GM19452 (cell line): ENCODE data around the gene FGR.

Experiments
- ATAC-seq: cut with Tn5 transposase; IDR thresholded peaks from one replicate; pipeline ENCODE4 v1.9.1; 2021; ENCODE audit not compliant: unreplicated experiment

Gene FGR

DNA sequence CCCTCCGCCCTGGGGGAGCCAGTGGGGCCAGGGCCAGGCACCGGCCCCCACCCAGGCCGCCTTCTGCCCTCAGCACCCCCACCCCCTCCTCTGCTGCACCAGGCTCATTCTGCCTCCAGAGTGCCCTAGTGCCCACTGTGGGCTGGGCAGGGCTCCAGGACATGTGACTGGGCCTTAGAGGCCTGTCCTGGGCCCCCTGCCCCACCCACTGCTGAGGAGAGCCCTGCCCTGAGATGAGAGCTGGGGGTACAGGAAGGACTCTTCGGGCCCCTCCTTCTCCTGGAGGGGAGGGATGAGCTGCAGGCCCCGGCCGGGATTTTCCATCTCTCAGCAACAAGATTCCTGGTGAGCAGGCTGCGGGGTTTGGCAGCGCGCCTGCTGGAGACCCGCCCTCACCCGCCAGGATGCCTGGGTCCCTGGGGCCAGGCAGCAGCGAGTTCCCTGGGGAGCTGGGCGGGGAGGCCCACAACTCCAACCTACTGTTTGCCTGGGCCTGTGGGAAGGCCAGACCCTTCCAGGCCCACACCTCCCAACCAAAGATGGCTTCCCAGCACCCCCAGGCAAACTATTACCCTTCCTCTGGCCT, 45.1 kb downstream of the FGR start:
- ATAC-seq, result no peak

GRCh38 chr1:27589441-27589840, 45.5 kb downstream of the FGR start:
- no peak for ATAC-seq

GRCh38 chr1:27588256-27589232, 46.4 kb downstream of the FGR start:
- ATAC-seq, result no peak

- ATAC-seq, result no peak
These were observed 49.3 kb downstream of the FGR start for GRCh38 chr1:27585684-27586083.

- no peak for ATAC-seq
These were observed 50.5 kb downstream of the FGR start for GRCh38 chr1:27584453-27584852.

- ATAC-seq, result no peak
These were observed 51.5 kb downstream of the FGR start for GRCh38 chr1:27583479-27583878.

DNA sequence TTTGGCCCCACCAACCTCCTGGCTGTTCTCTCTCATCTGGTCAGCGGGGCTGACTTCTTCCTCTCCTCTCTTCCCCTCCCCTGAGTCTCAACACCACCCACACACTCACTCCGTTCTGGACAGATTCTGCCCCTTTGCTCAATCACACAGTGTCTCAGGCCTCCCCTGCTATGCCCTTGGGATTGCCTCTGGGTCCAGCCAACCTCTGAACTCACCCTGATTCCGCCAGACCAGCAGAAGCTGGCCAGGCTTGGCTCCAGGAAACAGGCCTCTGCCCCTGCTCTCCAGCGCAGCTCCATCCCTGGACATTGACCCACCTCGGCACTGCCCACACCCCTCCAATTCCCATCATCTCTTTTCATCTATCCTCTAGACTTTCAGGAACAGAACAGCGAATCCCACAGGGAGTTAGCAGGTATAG, 53.2 kb downstream of the FGR start:
- no peak for ATAC-seq

- no peak for ATAC-seq
These were observed 57.3 kb downstream of the FGR start for GRCh38 chr1:27577504-27578188.

DNA sequence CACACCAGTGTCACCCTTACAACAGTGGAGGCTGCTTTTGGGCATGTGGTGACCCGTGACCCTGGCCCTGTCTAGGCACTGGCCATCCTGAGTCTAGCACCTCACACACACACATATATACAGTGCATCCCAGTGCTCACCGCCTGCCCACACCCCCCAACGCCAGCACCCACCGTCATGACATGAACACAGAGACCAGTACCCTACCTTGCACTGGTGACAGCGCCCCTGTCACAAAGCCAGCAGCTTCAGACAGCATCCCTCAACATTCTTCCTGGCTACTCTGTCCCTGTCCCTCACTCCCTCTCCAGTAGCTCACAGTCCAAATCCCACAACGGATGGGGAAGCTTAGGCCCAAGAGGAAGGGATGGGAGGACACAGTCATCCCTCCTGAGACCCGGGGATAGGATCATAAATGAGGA, 58.2 kb downstream of the FGR start:
- ATAC-seq, result no peak

- no peak for ATAC-seq
These were observed 59.1 kb downstream of the FGR start for GRCh38 chr1:27575840-27576331.

DNA sequence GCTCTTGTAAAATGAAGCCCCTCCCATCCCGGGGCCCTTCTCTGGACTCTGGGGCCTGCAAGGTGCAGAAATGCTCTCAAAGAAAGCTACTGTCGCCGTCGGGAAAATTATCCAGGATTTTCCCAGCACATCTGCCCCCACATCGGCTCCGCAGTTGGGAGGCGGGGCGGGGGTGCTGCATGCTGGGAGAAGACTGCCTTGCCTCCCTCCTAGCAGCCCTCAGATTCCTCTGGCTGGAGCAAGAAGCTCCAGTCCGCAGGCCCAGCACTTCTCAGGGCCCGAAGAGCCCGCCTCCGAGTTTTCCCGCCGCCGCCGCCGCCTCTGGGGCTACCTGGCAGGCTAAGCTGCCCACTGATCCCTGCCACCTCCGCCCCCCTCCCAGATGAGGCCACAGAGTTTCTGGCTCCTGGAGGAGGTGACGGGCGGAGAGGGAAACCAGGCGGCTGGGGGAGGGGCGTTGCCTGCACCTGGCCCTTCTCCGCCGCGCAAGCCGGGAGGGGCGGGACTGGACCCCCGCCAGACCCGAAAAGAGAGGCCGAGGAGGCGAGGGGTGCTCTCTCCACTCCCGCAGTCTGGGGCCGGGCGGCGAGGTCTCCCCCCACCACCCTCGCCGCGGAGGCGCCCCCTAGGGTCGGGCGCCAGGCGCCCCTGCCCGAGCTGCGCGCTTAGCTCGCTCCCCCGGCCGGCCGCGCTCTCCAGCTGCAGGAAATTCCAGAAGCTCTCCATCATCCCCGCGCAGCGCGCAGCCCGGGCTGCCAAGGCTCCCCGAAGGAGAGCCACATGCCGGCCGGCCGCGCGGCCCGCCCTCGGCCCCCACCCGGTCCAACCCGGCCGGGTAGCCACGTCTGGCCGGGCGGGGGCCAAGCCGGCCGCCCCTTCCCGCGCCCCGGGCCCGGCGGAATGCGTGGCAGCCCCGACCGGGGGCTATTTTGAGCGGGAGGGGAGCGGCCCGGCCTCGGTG, 59.8 kb downstream of the FGR start:
- no peak for ATAC-seq

DNA sequence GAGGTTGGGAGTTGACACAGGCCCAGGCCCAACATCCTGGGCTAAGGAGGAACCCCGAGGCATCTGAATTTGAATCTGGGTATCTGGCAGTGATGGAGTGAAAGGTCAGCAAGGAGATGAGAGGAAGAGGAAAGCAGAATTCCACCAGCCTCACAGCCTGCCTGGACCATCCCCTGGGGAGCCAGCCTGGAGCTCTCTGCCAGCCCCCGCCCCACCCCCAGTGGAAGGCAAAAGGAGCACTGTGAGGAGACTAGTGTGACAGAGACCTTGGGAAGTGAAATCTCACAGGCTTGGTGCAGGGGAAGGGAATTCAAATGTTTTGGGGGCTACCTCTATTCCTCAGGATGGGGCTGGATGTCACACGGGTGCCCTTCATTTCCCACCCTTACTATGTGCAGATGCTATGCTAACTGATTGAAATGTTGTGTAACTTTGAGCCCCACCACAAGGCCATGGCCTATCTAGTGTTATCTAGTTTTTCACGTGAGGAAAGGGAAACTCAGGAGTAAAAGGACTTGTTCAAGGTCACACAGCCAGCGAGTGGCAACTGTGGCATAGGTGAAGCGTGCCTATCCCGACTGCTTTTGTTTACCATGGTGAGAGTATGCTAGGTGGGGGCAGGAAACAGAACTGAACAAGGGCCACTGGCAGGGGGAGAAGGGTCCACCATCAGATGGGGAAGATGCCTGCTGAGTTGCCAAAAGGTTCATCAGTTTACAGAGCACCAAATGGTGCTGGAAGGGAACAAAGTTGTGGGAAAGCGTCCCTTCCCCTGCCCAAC, 60.8 kb downstream of the FGR start:
- no peak for ATAC-seq

DNA sequence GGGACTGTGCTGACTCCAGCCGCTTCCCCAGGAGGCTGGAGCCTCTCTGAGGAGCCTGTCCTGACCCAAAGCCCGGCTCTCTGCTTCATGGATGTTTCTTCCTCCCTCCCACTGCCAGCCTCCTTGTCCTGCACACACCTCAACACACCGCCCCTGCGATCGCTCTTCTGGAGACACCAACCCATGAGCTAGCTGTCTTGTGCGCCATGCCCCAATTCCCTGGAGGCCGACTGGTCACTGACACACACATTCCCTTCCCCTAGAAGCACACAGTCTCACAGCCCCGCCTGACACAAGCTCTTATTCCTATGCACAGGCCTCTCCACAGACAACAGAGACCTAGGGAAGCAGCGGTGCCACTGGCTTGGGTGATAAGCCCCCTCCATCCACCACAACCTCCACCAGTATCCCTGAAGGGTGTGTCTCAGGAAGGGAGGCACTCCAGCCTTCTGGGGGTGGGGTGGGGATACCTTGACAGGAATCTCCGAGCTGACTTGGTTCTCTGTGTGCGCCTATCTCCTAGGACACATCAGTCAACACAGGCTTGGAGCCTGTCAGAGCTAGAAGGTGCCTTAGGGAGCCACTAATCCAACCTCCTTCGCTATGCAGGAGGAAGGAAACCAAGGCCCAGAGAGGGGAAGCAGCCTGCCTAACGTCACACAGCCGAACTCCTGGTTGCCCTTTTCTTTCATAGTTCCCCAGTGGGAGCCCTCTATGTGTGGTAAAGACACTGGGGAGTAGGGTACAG, 62.1 kb downstream of the FGR start:
- ATAC-seq, result no peak

DNA sequence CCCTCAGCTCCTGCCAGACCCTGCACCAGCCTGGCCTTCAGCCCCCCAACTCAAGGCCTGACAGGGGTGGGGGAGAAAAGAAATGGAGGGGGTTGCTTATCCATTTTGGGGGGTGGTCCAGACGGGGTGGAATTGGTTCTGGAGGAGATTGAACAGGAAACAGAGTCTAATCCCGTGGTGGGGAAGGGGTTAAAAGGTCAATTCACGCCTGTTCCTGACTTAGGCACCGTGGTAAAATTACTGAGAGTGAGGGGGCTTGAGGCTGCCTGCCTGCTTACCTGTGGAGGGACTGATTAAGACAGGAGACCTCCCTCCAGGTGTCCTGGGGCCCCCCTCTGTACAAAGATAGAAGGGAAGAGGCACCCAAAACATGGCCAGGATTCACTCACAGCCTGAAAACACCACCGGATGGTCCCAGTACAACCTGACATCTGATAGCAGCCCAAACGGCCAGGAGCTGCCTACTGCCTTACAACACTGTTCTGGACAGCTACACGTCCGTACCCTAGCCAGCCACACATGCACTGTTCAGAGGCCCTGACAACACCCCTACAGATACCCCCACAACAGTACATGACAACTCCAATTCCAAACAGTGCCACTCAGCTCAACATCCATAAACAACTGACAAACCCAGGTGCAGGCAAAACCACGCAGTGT, 62.8 kb downstream of the FGR start:
- no peak for ATAC-seq

GRCh38 chr1:27571439-27572018, 63.5 kb downstream of the FGR start:
- ATAC-seq, result no peak

GRCh38 chr1:27570784-27571183, 64.2 kb downstream of the FGR start:
- no peak for ATAC-seq

DNA sequence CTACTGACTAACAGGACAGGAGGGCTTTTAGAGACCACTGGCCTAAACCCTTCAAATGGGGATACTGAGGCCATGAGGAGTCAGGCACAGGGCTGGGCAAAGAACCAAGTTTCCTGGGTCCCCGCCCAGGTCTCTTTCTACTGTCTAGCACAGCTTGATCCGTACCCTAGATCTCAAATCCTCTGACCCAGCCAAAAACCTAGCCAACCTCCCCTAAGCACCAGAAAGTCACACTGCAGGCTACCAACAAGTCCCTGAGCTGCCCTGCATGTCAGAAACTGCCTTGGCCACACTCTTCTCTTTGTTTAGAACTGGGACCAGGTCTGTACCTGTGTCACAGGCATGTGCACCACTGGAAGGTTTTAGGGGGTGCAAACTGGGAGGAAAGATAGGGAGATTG, 64.6 kb downstream of the FGR start:
- ATAC-seq, result no peak
